ENCODE data around the gene MRPL21. TPM values are rescaled to one million over a fixed set of nuclear protein-coding genes. Genes with fewer than 3 reads are reported as not detected.
A peak's percentile ranks its signal among the peaks of the same experiment; 100 is the strongest.

The MRPL21 gene
- total and polyA plus RNA-seq, 2 of the 13 experiments (the other 11 are each of a cell fraction or from before 2014, with no cell fraction given), result 61.5 to 100 TPM

DNA sequence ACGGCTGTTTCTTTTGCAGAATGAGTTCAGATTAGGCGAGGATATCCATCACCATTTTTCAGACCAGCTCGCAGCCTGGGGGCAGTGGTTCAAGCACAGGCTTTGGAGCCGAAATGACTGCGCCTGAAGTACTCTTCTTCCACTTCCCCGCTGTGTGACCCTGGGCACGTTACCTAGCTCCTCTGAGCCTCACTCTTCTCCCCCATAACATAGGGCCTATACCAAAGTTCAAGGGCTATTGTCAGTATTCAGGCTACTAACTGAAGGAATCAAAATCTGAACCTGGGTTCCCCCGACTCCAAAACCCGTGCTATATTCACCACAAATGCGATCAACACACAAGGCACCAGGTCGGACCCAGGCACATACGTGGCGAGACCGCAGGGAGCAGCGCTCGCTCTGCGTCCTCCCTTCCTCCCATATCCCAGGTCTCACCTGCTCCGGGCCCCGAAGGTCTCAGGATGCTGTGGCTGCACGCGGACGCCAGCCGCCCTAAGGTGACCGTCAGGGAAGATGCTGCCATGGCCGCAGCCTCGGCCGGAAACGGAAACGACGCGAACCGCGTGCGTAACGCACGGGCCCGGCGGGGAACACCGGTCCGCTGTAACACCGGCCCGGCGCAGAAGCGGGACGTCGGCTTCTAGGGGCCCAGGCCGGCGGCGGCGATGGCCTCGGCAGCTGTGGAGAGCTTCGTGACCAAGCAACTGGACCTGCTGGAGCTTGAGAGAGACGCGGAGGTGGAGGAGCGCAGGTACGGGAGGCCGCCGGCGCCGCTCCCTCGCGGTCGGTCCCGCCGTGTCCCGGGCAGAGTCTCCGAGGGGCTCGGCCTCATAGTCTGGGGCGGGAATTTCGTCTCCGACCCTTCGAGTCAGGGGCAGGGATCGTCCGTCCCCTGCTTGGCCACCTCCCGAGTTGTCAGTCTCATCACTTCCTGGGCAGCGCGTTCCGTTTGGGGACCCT lies at the start of gene MRPL21, which contains the start of gene IGHMBP2 (continued):
- TF ChIP-seq, protein P1, sequence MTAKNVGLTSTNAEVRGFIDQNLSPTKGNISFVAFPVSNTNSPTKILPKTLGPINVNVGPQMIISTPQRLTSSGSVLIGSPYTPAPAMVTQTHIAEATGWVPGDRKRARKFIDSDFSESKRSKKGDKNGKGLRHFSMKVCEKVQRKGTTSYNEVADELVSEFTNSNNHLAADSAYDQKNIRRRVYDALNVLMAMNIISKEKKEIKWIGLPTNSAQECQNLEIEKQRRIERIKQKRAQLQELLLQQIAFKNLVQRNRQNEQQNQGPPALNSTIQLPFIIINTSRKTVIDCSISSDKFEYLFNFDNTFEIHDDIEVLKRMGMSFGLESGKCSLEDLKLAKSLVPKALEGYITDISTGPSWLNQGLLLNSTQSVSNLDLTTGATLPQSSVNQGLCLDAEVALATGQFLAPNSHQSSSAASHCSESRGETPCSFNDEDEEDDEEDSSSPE (CRISPR knock-in tag; IDR thresholded peaks at IDR 0.05), result peak; percentile 77
- no peak for TF ChIP-seq ZSCAN12 (CRISPR knock-in tag; IDR thresholded peaks at IDR 0.05)
- peak; percentile 100 for TF ChIP-seq GATAD1 (CRISPR knock-in tag; IDR thresholded peaks at IDR 0.05)
- peak; percentile 86 for TF ChIP-seq ZNF333 (CRISPR knock-in tag; IDR thresholded peaks at IDR 0.05; ENCODE audit: borderline replicate concordance)
- TF ChIP-seq, protein P2, sequence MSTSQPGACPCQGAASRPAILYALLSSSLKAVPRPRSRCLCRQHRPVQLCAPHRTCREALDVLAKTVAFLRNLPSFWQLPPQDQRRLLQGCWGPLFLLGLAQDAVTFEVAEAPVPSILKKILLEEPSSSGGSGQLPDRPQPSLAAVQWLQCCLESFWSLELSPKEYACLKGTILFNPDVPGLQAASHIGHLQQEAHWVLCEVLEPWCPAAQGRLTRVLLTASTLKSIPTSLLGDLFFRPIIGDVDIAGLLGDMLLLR (CRISPR knock-in tag; IDR thresholded peaks at IDR 0.05), result peak; percentile 68; the same call in 1 of the 2 replicates
- TF ChIP-seq PTBP1 (IDR thresholded peaks at IDR 0.05; ENCODE audit: low read depth, low read length, poor library complexity, severe bottlenecking), result no peak
- TF ChIP-seq PHB2 (IDR thresholded peaks at IDR 0.05; ENCODE audit: partially characterized antibody), result no peak
- TF ChIP-seq HOXD1 (CRISPR knock-in tag; IDR thresholded peaks at IDR 0.05), result peak; percentile 94
- TF ChIP-seq, protein P3, sequence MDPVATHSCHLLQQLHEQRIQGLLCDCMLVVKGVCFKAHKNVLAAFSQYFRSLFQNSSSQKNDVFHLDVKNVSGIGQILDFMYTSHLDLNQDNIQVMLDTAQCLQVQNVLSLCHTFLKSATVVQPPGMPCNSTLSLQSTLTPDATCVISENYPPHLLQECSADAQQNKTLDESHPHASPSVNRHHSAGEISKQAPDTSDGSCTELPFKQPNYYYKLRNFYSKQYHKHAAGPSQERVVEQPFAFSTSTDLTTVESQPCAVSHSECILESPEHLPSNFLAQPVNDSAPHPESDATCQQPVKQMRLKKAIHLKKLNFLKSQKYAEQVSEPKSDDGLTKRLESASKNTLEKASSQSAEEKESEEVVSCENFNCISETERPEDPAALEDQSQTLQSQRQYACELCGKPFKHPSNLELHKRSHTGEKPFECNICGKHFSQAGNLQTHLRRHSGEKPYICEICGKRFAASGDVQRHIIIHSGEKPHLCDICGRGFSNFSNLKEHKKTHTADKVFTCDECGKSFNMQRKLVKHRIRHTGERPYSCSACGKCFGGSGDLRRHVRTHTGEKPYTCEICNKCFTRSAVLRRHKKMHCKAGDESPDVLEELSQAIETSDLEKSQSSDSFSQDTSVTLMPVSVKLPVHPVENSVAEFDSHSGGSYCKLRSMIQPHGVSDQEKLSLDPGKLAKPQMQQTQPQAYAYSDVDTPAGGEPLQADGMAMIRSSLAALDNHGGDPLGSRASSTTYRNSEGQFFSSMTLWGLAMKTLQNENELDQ (CRISPR knock-in tag; IDR thresholded peaks at IDR 0.05; ENCODE audit: borderline replicate concordance), result no peak
- peak; percentile 97 for TF ChIP-seq YY1 (IDR thresholded peaks at IDR 0.05; ENCODE audit: insufficient read depth, insufficient replicate concordance, low read depth, low read length)
- TF ChIP-seq ZNF746 (CRISPR knock-in tag; IDR thresholded peaks at IDR 0.05), result peak; percentile 70; the same call in 1 of the 2 replicates
- TF ChIP-seq, protein P4, sequence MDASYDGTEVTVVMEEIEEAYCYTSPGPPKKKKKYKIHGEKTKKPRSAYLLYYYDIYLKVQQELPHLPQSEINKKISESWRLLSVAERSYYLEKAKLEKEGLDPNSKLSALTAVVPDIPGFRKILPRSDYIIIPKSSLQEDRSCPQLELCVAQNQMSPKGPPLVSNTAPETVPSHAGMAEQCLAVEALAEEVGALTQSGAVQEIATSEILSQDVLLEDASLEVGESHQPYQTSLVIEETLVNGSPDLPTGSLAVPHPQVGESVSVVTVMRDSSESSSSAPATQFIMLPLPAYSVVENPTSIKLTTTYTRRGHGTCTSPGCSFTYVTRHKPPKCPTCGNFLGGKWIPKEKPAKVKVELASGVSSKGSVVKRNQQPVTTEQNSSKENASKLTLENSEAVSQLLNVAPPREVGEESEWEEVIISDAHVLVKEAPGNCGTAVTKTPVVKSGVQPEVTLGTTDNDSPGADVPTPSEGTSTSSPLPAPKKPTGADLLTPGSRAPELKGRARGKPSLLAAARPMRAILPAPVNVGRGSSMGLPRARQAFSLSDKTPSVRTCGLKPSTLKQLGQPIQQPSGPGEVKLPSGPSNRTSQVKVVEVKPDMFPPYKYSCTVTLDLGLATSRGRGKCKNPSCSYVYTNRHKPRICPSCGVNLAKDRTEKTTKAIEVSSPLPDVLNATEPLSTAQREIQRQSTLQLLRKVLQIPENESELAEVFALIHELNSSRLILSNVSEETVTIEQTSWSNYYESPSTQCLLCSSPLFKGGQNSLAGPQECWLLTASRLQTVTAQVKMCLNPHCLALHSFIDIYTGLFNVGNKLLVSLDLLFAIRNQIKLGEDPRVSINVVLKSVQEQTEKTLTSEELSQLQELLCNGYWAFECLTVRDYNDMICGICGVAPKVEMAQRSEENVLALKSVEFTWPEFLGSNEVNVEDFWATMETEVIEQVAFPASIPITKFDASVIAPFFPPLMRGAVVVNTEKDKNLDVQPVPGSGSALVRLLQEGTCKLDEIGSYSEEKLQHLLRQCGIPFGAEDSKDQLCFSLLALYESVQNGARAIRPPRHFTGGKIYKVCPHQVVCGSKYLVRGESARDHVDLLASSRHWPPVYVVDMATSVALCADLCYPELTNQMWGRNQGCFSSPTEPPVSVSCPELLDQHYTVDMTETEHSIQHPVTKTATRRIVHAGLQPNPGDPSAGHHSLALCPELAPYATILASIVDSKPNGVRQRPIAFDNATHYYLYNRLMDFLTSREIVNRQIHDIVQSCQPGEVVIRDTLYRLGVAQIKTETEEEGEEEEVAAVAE (CRISPR knock-in tag; IDR thresholded peaks at IDR 0.05; ENCODE audit: borderline replicate concordance), result peak; percentile 91; the same call in 1 of the 2 replicates
- 0 out of 2 replicates have a peak, but pooled peaks have one; percentile 34 for TF ChIP-seq MIER2 (CRISPR knock-in tag; IDR thresholded peaks at IDR 0.05)
- TF ChIP-seq, protein P5, sequence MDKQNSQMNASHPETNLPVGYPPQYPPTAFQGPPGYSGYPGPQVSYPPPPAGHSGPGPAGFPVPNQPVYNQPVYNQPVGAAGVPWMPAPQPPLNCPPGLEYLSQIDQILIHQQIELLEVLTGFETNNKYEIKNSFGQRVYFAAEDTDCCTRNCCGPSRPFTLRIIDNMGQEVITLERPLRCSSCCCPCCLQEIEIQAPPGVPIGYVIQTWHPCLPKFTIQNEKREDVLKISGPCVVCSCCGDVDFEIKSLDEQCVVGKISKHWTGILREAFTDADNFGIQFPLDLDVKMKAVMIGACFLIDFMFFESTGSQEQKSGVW (CRISPR knock-in tag; IDR thresholded peaks at IDR 0.05; ENCODE audit: borderline replicate concordance), result no peak
- TF ChIP-seq MIXL1 (CRISPR knock-in tag; IDR thresholded peaks at IDR 0.05), result peak; percentile 72; the same call in 1 of the 2 replicates
- peak; percentile 53; the same call in 1 of the 2 replicates for TF ChIP-seq FOXC1 (CRISPR knock-in tag; IDR thresholded peaks at IDR 0.05; ENCODE audit: borderline replicate concordance)

All from HepG2 (cell line).